Measurements from ENCODE around the gene COX8C. TPM values are rescaled to one million over a fixed set of nuclear protein-coding genes. Genes with fewer than 3 reads are reported as not detected.

Gene COX8C
- polyA plus RNA-seq, 2 of the 4 experiments (the other 2 are of a cell fraction), result not detected

GRCh38 chr14:93329965-93330608 lies 16.9 kb upstream of the COX8C start:
- no peaks in the 10 kb centered on the region for H3K9me3 ChIP-seq
- no peak for FAIRE-seq
- H3K4me1 ChIP-seq, result peaks cover 30% of the 10 kb centered on the region
- TF ChIP-seq NFE2L2 (conservative IDR thresholded peaks at IDR 0.05; ENCODE audit: low read length), result no peak
- no peak for TF ChIP-seq RFX5 (IDR thresholded peaks at IDR 0.05)
- TF ChIP-seq, protein P1, sequence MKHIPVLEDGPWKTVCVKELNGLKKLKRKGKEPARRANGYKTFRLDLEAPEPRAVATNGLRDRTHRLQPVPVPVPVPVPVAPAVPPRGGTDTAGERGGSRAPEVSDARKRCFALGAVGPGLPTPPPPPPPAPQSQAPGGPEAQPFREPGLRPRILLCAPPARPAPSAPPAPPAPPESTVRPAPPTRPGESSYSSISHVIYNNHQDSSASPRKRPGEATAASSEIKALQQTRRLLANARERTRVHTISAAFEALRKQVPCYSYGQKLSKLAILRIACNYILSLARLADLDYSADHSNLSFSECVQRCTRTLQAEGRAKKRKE (CRISPR knock-in tag; IDR thresholded peaks at IDR 0.05; ENCODE audit: low read depth), result no peak
- TF ChIP-seq BHLHE40 (IDR thresholded peaks at IDR 0.05; ENCODE audit: low read depth, low read length), result no peak
- no peak for TF ChIP-seq KDM1A (IDR thresholded peaks at IDR 0.05; ENCODE audit: low read depth)
- no peak for TF ChIP-seq HOXA7 (CRISPR knock-in tag; IDR thresholded peaks at IDR 0.05)
- TF ChIP-seq USF2 (IDR thresholded peaks at IDR 0.05), result no peak
- TF ChIP-seq CEBPB (IDR thresholded peaks at IDR 0.05), result no peak
- TF ChIP-seq ZC3H11A (IDR thresholded peaks at IDR 0.05), result no peak
- TF ChIP-seq MAX (IDR thresholded peaks at IDR 0.05), result no peak
- no peak for TF ChIP-seq FOSB (CRISPR knock-in tag; IDR thresholded peaks at IDR 0.05)
- TF ChIP-seq TP53 (CRISPR knock-in tag; IDR thresholded peaks at IDR 0.05), result no peak
- TF ChIP-seq, protein P2, sequence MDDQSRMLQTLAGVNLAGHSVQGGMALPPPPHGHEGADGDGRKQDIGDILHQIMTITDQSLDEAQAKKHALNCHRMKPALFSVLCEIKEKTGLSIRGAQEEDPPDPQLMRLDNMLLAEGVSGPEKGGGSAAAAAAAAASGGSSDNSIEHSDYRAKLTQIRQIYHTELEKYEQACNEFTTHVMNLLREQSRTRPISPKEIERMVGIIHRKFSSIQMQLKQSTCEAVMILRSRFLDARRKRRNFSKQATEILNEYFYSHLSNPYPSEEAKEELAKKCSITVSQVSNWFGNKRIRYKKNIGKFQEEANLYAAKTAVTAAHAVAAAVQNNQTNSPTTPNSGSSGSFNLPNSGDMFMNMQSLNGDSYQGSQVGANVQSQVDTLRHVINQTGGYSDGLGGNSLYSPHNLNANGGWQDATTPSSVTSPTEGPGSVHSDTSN (IDR thresholded peaks at IDR 0.05), result no peak
- no peak for TF ChIP-seq HOXB13 (CRISPR knock-in tag; IDR thresholded peaks at IDR 0.05; ENCODE audit: low read depth)
- TF ChIP-seq HOXB5 (CRISPR knock-in tag; IDR thresholded peaks at IDR 0.05), result no peak
- TF ChIP-seq POLR2A (IDR thresholded peaks at IDR 0.05; ENCODE audit: low read length), result no peak
- no peak for TF ChIP-seq SREBF2 (IDR thresholded peaks at IDR 0.05)
- TF ChIP-seq CTCF (IDR thresholded peaks at IDR 0.05), result no peak
- H3K27ac ChIP-seq, result peak overlapping the region; percentile 32 to 50; a peak in 4 of 6 replicates
- DNase-seq (ENCODE audit: low read depth in 1 of 2, low spot score in 1 of 2), result peak in 1 of 2 experiments; percentile 9
- no peak for ATAC-seq
- POLR2A ChIA-PET, result no interaction called here
- CTCF ChIA-PET, result interaction anchor here (1.0 to 2.0 kb wide), 2 partner anchors 9 to 12 kb away, joined by 3 to 5 read pairs; no protein-coding TSS in a partner anchor
- peak overlapping the region; percentile 97 for H3K4me2 ChIP-seq
- H3K4me3 ChIP-seq, result peak overlapping the region; percentile 9; the same call in 1 of the 3 replicates
- WGBS (ENCODE audit: missing lambda C conversion rate), result 28% methylated on average over 5 of the region's 5 CpGs

- H3K9me3 ChIP-seq, result no peaks in the 10 kb centered on the region
- FAIRE-seq, result no peak
- 67% methylated on average over 2 of the region's 2 CpGs for WGBS (ENCODE audit: missing lambda C conversion rate)
- no peak for TF ChIP-seq HOXB13 (CRISPR knock-in tag; IDR thresholded peaks at IDR 0.05; ENCODE audit: low read depth)
- no peak for TF ChIP-seq KDM1A (IDR thresholded peaks at IDR 0.05; ENCODE audit: low read depth)
- no peak for TF ChIP-seq TP53 (CRISPR knock-in tag; IDR thresholded peaks at IDR 0.05)
- no peak for TF ChIP-seq MYC (IDR thresholded peaks at IDR 0.05; ENCODE audit: borderline replicate concordance, low read length)
- TF ChIP-seq CEBPB (IDR thresholded peaks at IDR 0.05), result no peak
- no peak for TF ChIP-seq MAZ (IDR thresholded peaks at IDR 0.05; ENCODE audit: borderline replicate concordance, low read depth, low read length)
- no peak for TF ChIP-seq CBX8 (IDR thresholded peaks at IDR 0.05)
- no peak for TF ChIP-seq FOSB (CRISPR knock-in tag; IDR thresholded peaks at IDR 0.05)
- TF ChIP-seq EP300 (IDR thresholded peaks at IDR 0.05), result no peak
- no peak for TF ChIP-seq RAD21 (conservative IDR thresholded peaks at IDR 0.05 in 1 of 2, IDR thresholded peaks at IDR 0.05 in 1 of 2)
- TF ChIP-seq EHMT2 (IDR thresholded peaks at IDR 0.05; ENCODE audit: low read depth), result no peak
- TF ChIP-seq NR3C1 (IDR thresholded peaks at IDR 0.05), result no peak
- no peak for TF ChIP-seq HEYL (CRISPR knock-in tag; IDR thresholded peaks at IDR 0.05)
- TF ChIP-seq, protein P1 (CRISPR knock-in tag; IDR thresholded peaks at IDR 0.05; ENCODE audit: low read depth), result no peak
- no peak for TF ChIP-seq RFX5 (IDR thresholded peaks at IDR 0.05)
- TF ChIP-seq, protein P3, sequence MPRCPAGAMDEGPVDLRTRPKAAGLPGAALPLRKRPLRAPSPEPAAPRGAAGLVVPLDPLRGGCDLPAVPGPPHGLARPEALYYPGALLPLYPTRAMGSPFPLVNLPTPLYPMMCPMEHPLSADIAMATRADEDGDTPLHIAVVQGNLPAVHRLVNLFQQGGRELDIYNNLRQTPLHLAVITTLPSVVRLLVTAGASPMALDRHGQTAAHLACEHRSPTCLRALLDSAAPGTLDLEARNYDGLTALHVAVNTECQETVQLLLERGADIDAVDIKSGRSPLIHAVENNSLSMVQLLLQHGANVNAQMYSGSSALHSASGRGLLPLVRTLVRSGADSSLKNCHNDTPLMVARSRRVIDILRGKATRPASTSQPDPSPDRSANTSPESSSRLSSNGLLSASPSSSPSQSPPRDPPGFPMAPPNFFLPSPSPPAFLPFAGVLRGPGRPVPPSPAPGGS (IDR thresholded peaks at IDR 0.05), result no peak
- no peak for TF ChIP-seq BHLHE40 (IDR thresholded peaks at IDR 0.05; ENCODE audit: low read depth, low read length)
- no peak for TF ChIP-seq HOXA7 (CRISPR knock-in tag; IDR thresholded peaks at IDR 0.05)
- H3K4me3 ChIP-seq, result no peak overlapping the region
- ATAC-seq, result no peak
- POLR2A ChIA-PET, result no interaction called here
- CTCF ChIA-PET, result interaction anchor here (1.0 to 2.0 kb wide), 2 partner anchors 10 to 13 kb away, joined by 3 to 5 read pairs; no protein-coding TSS in a partner anchor
- no peak overlapping the region; a peak in 1 of 6 replicates for H3K27ac ChIP-seq
- H3K4me2 ChIP-seq, result peak overlapping the region; percentile 97
- no peak for DNase-seq (ENCODE audit: low read depth in 1 of 2, low spot score in 1 of 2)
- peaks cover 30% of the 10 kb centered on the region for H3K4me1 ChIP-seq
These were observed 16.4 kb upstream of the COX8C start for GRCh38 chr14:93330609-93331000.
